DMS 273 (cell line): ENCODE results near the gene UNKL.
"Not testable (repeated sequence)": the region's sequence is repeated elsewhere in the genome, so short reads cannot be mapped to it uniquely, and the experiment has no call there.

Experiments used
- DNase-seq: peaks from one replicate; lab custom pipeline; 2025; ENCODE audit not compliant: unreplicated experiment; lab: John Stamatoyannopoulos, UW

UNKL gene

DNA sequence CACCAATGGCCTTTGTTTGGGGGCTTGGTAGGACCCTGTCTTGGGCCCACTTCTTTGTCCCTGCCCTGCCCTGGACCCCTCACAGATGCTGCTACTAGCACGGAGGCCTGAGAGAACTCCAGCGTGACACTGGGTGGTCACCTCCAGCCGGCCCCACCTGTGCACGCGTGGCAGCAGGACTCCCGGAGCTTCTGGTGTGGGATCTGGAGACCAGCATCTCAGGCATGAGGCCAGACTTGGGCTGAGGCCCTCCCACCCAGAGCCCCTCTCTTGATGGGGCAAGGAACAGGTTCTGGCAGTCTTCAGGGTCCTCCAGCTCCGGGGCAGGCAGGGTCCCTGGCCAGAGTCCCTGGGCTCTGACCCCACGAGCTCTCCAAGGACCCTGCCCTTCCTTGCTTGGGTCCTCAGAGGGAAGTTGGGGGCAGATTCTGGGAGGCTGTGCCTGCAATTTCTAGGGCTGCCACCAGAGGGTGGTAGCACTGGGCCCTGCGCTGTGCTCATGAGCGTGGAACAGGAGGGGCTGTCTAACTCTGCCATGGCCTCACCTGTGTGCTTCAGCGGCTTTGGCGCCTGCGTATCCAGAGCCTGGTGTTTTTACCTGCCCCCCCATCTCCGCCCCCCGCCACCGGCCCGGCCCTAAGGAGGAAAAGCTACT lies 84.1 kb downstream of the UNKL start:
- DNase-seq, result peak; percentile 60

DNA sequence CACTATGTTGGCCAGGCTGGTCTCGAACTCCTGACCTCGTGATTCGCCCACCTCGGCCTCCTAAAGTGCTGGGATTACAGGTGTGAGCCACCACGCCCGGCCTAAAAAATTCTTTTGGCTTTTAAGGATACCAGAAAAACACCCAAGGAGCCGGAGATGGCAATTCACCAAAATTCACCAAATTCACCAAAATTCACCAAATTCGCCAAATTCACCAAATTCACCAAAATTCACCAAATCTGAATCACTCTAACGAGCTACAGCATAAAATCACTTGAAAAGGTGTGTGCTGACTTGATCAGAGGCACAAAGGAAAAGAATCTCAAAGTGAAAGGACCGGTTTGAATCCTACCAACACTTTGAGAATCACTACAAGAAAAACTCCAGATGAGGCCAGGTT lies 85.5 kb downstream of the UNKL start:
- DNase-seq, result not testable (repeated sequence)

GRCh38 chr16:1328136-1328535 lies 86.4 kb downstream of the UNKL start:
- DNase-seq, result not testable (repeated sequence)

DNA sequence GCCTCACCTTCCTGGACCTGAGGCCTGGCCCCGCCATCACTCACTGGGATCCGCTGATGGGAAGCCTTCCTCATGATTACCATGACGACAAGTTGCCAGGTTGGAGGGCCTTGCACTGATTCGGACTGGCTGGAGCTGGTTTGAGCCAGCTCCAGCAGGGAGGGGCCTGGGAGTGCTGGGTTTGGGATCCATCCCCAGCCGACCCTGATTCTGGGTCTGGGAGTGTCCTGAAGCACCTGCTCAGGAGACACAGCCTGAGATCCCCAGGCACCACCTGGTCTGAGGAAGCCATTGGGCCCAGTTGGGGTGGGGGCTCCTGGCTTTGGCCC lies 86.9 kb downstream of the UNKL start:
- DNase-seq, result peak; percentile 45

DNA sequence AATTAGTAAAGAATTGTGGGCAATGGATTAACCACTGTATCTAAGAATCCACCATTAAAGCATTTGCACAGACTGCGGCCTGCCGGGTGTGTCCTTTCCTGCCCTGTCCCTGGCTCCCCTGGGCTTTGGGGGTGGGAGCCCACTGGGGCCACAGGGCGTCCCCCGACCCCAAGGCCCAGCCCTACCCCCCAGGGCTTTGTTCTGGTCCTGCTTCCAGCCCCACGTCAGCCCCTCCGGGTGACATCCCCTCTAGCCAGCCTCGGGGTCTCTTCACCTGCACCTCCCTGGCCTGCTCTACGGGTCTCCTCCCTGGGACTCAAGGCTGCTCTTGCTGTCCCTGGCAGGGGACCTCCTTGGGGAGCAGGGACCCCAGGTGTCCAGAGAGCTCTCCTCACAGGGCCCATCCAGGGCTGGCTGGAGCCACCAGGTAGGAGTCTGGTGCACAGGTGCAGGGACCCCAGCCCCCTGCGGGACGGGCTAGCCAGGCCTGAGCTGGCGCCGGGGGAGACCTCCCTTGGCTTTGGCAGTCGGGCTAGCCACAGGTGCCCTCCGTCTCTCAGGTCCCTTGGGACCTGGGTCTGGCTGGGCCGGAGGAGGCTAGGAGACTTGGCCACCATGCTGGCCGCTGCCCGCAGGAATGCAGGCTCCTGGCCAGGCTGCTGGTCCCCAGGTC lies 87.4 kb downstream of the UNKL start:
- no peak for DNase-seq

DNA sequence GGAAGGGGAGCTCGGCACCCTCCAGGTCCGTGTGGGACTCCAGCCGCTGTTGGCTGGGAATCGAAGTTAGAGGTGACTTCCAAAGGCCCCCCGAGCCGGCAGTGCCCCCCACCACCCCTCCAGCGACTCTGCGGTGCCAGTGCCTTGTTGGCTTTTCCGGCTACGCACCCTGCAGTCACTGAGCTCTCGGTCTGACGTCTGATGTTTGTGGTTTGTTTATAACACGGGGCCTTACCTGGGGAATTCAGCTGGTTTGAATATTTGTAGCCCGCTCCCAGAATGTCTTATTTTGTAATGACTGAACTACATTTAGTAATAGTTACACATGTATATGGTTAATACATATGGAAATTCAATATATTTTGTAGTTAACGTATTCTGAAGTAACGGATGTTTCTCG lies 88.1 kb downstream of the UNKL start:
- DNase-seq, result no peak

GRCh38 chr16:1325673-1326371 lies 88.7 kb downstream of the UNKL start:
- no peak for DNase-seq

DNA sequence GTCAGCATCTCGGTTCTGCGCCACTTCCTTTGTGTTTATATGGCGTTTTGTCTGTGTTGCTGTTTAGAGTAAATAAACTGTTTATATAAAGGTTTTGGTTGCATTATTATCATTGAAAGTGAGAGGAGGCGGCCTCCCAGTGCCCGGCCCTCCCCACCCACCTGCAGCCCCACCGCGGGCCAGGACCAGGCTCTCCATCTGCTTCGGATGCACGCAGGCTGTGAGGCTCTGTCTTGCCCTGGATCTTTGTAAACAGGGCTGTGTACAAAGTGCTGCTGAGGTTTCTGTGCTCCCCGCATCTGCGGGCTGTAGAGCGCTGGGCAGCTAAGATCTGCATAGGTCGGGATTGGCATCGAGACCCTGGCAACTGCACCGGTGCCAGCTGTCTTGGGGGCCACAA lies 89.2 kb downstream of the UNKL start:
- DNase-seq, result peak; percentile 47

DNA sequence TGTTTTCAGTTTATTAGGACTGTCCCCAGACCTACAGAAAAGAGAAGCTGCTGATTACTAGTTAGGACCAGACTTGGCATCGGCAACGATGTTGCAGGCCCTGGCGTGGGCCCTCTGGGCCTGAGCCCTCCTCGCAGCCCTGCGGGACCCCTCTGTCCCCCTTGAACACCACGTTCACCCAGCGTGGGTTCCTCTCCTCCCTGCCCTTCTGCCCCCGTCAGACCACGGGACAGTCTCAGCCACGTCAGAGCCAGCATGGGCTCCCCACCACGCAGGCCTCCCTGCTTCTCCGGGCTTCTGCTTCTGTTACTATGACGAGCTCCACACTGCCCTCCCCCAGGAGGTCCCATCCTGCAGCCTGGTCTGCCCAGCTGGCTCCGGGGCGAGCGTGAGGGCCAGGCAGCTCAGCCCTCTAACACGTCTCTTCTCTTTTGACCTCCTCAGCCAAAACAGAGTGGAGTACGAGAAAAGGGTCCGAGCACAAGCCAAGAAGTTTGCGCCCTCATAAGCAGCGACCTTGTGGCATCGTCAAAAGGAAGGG lies 90.1 kb downstream of the UNKL start:
- DNase-seq, result no peak

- DNase-seq, result no peak
Observed at GRCh38 chr16:1323296-1324239, 90.9 kb downstream of the UNKL start.

DNA sequence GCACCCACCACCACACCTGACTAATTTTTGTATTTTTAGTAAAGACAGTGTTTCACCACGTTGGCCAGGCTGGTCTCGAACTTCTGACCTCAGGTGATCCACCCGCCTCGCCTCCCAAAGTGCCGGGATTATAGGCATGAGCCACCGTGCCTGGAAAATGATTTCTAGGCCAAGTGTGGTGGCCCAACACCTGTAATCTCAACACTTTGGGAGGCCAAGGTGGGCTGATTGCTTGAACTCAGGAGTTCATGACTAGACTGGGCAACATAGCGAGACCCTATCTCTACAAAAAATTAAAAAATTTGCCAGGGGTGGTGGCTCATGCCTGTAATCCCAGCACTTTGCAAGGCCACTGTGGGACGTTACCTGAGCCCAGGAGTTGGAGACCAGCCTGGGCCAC lies 92.1 kb downstream of the UNKL start:
- no peak for DNase-seq

- DNase-seq, result no peak
Observed at GRCh38 chr16:1320658-1321240, 93.8 kb downstream of the UNKL start.

GRCh38 chr16:1320097-1320496 lies 94.4 kb downstream of the UNKL start:
- no peak for DNase-seq

- no peak for DNase-seq
Observed at GRCh38 chr16:1319041-1319440, 95.5 kb downstream of the UNKL start.

DNA sequence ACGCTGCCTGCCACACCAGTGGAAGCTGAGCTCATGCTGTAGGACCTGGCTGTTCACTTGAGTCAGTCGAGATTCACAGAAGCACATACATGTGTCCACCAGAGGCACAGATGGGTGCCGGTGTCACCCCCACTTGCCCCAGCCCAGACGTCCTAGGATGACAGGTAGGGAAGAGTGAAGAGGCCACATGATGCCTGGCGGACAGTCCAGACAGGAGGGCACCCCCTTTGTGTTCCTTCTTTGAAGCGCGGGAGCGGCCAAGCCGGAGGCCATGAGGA lies 96.3 kb downstream of the UNKL start:
- no peak for DNase-seq

DNA sequence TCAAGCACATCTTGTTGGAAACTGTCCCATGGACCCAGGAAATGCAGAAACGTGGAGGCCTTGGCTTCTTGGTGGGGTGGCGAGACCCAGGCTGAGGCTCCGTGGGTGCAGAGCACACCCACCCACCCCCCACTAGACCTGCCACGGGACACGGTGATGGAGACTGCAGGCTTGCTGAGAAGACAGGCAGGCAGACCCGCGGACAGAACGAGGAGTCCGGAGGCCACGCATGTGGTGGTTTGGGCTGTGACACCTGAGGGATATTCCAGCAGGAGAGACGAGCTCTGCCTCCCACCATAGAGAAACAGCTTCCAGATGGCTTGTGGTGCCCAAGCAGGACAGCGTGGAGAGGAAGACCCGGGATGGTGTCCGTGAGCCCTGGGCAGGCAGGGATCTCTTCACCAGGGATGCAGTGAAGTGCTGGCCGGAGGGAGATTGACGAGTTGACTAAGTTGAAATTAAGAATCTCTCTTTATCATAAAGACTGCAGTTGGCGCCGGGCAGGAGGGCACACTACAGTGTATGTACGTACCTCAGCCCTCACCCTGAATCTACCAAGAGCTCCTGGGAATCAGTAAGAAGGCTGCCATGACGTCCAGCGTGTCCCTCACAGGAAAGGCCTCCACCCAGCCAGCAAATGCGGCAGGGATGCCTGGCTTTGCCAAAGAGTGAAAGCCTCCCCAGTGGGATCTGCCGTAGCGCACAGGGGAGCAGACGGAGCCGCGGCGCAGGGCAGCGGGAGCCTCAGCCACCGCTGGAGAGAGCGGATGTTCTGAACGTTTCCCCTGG lies 96.8 kb downstream of the UNKL start:
- DNase-seq, result no peak

DNA sequence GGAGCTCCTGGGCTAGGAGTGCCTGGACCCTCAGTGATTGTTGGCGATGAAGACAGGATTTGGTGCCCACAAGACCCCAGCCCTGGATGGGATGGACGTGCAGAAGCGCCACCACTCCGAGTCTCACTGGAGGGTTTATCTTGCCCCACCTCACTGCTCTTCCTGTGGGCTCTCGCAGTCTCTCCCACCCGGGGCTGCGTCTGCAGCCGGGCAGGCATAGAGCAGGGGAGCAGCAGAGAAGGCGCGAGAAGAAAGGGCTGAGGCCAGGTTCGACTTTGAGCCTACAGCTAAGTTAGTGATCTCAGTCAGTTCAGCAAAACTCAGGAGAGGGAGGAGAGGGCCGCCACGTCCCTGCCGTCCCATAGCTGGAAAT lies 98.5 kb downstream of the UNKL start:
- DNase-seq, result no peak

DNA sequence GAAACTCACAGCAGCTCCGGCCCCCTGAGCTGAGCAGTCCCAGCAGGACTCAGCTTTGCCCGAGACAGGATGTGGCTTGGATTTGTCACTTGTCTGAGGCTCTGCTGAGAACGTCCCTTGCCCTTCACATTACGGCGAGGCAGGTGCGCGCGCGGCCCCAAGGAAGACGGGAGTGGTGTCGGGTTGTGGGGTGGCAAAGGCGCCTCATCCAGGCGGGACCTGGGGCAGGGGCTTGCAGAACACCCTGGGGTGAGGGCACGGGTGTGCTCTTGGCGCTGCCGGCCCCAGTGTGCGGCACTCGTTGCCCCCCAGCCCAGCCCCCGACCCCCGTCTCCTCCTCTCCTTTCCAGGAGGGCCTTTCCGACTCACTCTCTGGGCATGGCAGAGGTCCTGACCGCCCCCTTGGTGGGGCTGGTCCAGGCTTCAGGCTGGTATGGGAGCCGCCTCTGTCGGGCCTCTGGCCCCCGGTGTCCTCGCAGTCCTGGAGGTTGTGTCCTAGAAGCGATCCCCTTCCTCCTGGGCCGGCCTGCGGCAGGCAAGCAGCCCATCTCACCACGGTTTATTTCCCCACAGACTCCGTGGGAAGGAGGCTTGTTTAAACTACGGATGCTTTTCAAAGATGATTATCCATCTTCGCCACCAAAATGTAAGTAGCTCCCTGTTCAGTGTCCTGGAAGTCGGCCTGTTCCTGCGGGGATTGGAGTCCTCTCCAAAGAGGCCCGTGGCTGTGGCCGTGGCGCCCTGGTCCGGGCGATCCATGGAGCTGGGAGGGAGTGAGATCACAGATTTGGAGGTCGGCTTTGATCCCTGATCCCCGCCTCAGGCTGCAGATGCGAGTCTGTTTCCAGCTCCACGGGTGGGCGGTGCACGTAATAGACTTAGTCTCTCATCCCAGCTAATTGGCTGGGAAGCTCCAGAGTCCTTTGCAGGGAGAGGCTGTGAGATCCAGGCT lies 99.1 kb downstream of the UNKL start:
- no peak for DNase-seq

DNA sequence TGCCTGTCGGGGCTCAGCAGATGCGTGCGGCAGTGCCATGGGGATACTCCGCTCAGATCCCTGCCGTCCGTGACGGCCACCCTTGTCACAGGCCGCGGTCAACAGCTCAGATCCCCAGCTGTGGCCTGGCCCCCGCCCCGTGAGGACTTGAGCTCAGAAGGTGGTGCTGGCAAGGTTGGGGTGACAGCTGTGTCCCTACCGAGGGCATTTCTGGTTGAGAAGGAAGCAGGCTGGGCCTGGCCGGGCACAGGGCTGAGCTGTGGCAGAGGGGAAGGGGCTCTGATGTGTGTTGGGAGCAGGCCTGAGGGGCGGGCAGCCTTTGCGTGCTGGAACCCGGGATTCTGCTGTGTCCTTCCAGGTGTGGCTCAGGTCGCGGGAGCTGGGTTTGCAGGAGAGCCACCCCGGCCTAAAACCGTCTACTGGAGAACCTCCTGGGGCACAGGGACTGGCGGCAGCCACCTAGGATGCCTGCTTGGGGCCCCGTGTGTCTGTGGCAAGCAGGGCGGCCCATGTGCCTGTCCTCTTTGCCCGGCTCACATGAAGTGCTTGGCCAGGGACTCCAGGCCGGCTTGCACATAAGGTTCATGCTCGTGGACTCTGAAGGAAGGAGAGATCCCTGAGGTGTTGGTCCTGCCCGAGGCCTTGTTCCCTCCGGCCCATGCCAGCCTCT lies 100.0 kb downstream of the UNKL start:
- DNase-seq, result no peak
